Measurements from ENCODE around the gene GRIP2.

- TF ChIP-seq CTCF (IDR thresholded peaks at IDR 0.05) (peak; percentile 80), EZH2 (IDR thresholded peaks at IDR 0.05) (no peak)
Measured at GRCh38 chr3:14467814-14468620, 72.1 kb downstream of the GRIP2 start.
